ENCODE data around the gene FAM53C. TPM values are rescaled to one million over a fixed set of nuclear protein-coding genes. Genes with fewer than 3 reads are reported as not detected.

Gene FAM53C
- polyA plus RNA-seq, 1 experiment, result 30.1 TPM

DNA sequence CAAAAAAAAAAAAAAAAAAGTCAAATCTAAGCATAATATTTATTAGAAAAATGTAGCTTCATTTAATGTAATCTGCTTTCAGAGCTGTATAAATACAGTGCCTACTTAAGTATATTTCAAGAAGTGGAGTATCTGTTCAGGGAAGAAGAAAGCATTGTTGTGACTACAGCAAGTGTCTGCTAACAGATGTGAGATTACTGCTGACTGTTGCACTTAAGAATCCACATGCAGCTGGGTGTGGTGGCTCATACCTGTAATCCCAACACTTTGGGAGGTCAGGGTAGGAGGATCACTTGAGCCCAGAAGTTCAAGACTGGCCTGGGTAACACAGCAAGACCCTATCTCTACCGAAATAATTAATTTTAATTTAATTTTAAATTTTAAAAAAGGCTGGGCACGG lies 33.4 kb downstream of the FAM53C start:
- TF ChIP-seq, protein P1, sequence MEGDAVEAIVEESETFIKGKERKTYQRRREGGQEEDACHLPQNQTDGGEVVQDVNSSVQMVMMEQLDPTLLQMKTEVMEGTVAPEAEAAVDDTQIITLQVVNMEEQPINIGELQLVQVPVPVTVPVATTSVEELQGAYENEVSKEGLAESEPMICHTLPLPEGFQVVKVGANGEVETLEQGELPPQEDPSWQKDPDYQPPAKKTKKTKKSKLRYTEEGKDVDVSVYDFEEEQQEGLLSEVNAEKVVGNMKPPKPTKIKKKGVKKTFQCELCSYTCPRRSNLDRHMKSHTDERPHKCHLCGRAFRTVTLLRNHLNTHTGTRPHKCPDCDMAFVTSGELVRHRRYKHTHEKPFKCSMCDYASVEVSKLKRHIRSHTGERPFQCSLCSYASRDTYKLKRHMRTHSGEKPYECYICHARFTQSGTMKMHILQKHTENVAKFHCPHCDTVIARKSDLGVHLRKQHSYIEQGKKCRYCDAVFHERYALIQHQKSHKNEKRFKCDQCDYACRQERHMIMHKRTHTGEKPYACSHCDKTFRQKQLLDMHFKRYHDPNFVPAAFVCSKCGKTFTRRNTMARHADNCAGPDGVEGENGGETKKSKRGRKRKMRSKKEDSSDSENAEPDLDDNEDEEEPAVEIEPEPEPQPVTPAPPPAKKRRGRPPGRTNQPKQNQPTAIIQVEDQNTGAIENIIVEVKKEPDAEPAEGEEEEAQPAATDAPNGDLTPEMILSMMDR (IDR thresholded peaks at IDR 0.05; ENCODE audit: insufficient read depth, low read depth, low read length), result no peak
- no peak overlapping the region for H3K4me3 ChIP-seq (ENCODE audit: low read depth, low read length)
- DNase-seq (ENCODE audit: low read depth), result no peak
- POLR2A ChIA-PET, result no interaction called here
- peaks cover 2% of the 10 kb centered on the region; the same call in 1 of the 2 replicates for H3K36me3 ChIP-seq (ENCODE audit: control insufficient read depth, insufficient read depth, low read length)
- no peaks in the 10 kb centered on the region for H3K27me3 ChIP-seq (ENCODE audit: control insufficient read depth, insufficient read depth, low read length)
- CTCF ChIA-PET, result interaction anchor here (0.8 to 8.8 kb wide), 2 partner anchors 19 to 26 kb away, joined by 4 to 93 read pairs; partner anchors contain the start of gene KDM3B

DNA sequence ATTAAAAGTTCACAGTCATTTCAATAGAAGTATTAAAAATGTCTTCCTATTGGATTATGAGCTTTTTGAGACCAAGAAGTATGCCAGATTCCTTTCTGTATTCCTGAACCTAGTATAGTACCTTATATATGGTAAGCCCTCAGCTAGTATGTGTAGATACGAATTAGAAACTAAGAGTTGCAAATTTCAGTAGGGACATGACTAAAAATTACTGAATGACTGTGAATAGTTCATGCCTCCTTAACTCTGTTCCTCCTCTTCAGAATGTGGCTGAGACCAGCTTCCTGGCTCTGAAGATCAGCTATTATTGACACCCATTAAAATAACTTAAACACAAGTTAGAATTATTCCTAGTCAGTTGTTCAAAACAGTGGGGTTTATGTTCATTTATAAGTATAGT lies 34.2 kb downstream of the FAM53C start:
- POLR2A ChIA-PET, result no interaction called here

DNA sequence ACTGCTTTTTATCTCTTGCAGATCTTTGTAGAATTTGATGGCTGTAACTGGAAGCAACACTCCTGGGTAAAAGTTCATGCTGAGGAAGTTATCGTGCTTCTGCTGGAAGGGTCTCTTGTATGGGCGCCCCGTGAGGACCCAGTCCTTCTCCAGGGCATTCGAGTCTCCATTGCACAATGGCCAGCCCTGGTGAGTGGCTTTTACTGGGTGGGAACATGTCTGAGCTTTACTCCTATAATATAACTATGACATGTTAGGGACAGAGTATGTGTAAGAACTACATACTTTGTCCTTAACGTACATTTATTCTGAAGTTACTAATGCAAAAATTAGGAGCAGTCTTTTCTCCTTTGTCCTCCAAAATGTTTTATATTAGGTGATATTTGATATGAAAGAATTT lies 34.6 kb downstream of the FAM53C start:
- TF ChIP-seq, protein P1 (IDR thresholded peaks at IDR 0.05; ENCODE audit: insufficient read depth, low read depth, low read length), result no peak

More for the DNA sequence above, 34.2 kb downstream of the FAM53C start:
- TF ChIP-seq, protein P1 (IDR thresholded peaks at IDR 0.05; ENCODE audit: insufficient read depth, low read depth, low read length), result no peak
- CTCF ChIA-PET, result interaction anchor here (8.8 kb wide), 1 partner anchor 20 kb away, joined by 93 read pairs; the partner anchor contains the start of gene KDM3B
- H3K4me3 ChIP-seq (ENCODE audit: low read depth, low read length), result no peak overlapping the region
- peaks cover 2% of the 10 kb centered on the region; the same call in 1 of the 2 replicates for H3K36me3 ChIP-seq (ENCODE audit: control insufficient read depth, insufficient read depth, low read length)
- DNase-seq (ENCODE audit: low read depth), result no peak
- no peaks in the 10 kb centered on the region for H3K27me3 ChIP-seq (ENCODE audit: control insufficient read depth, insufficient read depth, low read length)

DNA sequence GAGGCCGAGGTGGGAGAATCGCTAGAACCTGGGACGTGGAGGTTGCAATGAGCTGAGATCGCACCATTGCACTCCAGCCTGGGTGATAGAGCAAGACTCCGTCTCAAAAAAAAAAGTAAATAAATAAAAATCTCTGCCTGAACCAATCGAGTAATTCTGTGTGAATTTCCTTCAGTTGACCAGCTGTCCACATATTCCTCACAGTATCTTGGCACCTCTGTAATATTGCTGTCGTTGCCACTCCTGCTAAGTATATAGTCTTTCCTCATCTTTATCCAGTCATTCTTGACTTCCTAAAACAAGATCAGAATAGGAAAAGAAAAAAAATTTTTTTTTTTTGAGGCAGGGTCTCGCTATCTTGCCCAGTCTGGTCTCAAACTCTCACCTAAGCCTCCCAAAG lies 44.3 kb downstream of the FAM53C start:
- Histone ChIP-seq H3K4me3 (ENCODE audit: low read depth, low read length) (no peak overlapping the region), H3K36me3 (ENCODE audit: control insufficient read depth, insufficient read depth, low read length) (peaks cover 11% of the 10 kb centered on the region), H3K27me3 (ENCODE audit: control insufficient read depth, insufficient read depth, low read length) (no peaks in the 10 kb centered on the region)
- ChIA-PET POLR2A (no interaction called here), CTCF (interaction anchor here (0.7 to 2.1 kb wide), 2 partner anchors 13 to 29 kb away, joined by 3 to 8 read pairs; partner anchors contain the start of gene KDM3B)
- DNase-seq (ENCODE audit: low read depth), result no peak
- TF ChIP-seq, protein P1 (IDR thresholded peaks at IDR 0.05; ENCODE audit: insufficient read depth, low read depth, low read length), result no peak

More for the DNA sequence above, 34.6 kb downstream of the FAM53C start:
- Histone ChIP-seq H3K27me3 (ENCODE audit: control insufficient read depth, insufficient read depth, low read length) (no peaks in the 10 kb centered on the region), H3K4me3 (ENCODE audit: low read depth, low read length) (no peak overlapping the region), H3K36me3 (ENCODE audit: control insufficient read depth, insufficient read depth, low read length) (peaks cover 2% of the 10 kb centered on the region; the same call in 1 of the 2 replicates)
- DNase-seq (ENCODE audit: low read depth), result no peak
- CTCF ChIA-PET, result interaction anchor here (8.8 kb wide), 1 partner anchor 20 kb away, joined by 93 read pairs; the partner anchor contains the start of gene KDM3B
- POLR2A ChIA-PET, result no interaction called here

DNA sequence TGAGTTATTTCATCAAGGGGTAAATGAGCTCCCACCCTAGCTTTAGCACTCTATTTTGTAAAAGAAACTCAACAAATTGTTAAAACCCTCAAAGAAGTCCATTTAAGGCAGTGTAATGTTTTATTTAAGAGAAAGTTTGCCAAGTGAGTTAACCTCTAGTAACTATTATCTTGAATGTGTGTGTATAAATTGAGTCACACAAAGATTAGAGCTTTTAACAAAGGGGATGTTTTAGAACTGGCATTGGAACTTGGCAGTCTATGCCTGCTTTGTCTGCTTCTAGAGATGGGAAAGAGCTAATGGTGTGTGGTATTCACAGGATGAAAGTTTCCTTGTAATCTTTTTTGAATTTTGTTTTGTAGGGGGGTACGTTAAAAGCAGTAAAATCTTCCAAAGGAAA lies 47.6 kb downstream of the FAM53C start:
- TF ChIP-seq, protein P1 (IDR thresholded peaks at IDR 0.05; ENCODE audit: insufficient read depth, low read depth, low read length), result no peak
- no peaks in the 10 kb centered on the region for H3K27me3 ChIP-seq (ENCODE audit: control insufficient read depth, insufficient read depth, low read length)
- peaks cover 11% of the 10 kb centered on the region for H3K36me3 ChIP-seq (ENCODE audit: control insufficient read depth, insufficient read depth, low read length)
- no peak for DNase-seq (ENCODE audit: low read depth)
- no peak overlapping the region for H3K4me3 ChIP-seq (ENCODE audit: low read depth, low read length)
- CTCF ChIA-PET, result no interaction called here
- POLR2A ChIA-PET, result no interaction called here

Data from BJ (cell line).